ENCODE results near the gene SLCO2B1. TPM values are rescaled to one million over a fixed set of nuclear protein-coding genes. Genes with fewer than 3 reads are reported as not detected.

Gene SLCO2B1
- total RNA-seq, 4 donors from 2014 or later = 51.5 to 151 (median 106) TPM

GRCh38 chr11:75202195-75202594, 51.3 kb downstream of the SLCO2B1 start:
- DNase-seq (ENCODE audit: low spot score) (no peak), ATAC-seq (ENCODE audit: low FRiP score) (no peak)

DNA sequence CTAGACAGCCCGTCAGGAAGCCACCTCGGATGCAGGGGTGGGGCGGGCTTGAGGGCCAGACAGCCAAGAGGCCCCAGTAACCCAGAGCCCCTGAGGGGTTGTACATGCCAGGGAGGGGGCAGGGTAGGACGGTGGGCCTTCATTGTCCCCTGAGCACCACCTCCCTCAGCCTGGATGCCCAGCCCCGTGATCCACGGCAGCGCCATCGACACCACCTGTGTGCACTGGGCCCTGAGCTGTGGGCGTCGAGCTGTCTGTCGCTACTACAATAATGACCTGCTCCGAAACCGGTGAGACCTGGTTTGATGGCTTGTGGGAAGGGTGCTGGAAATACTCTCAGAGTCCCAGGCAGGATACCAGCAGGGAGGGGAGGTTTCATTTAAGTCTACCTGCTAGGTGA, 52.2 kb downstream of the SLCO2B1 start:
- TF ChIP-seq CTCF (IDR thresholded peaks at IDR 0.05) = no peak
- DNase-seq (ENCODE audit: low spot score) (no peak), ATAC-seq (ENCODE audit: low FRiP score) (no peak)

More at GRCh38 chr11:75202195-75202594, 51.3 kb downstream of the SLCO2B1 start:
- TF ChIP-seq CTCF (IDR thresholded peaks at IDR 0.05) = no peak

DNA sequence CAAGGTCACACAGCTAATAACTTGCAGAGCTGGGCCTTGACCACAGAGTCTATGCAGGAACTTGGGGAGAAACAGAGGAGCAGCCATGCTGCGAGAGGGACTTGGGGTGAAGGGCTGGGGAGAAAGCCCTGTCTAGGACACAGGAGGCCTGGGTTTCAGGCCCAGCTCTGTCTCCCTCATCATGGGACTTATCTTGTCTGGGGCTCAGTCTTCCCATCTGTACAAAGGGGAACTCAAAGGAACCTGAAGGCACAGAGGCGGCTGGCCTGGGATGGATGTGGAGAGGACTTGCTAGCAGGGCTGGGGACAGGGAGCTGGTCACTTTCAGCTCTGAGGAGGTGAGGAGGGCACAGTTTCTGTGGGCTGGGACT, 52.7 kb downstream of the SLCO2B1 start:
- no peak for DNase-seq (ENCODE audit: low spot score)
- ATAC-seq (ENCODE audit: low FRiP score) = no peak
- TF ChIP-seq CTCF (IDR thresholded peaks at IDR 0.05) = no peak

GRCh38 chr11:75204012-75204674, 53.2 kb downstream of the SLCO2B1 start:
- DNase-seq (ENCODE audit: low spot score) = no peak
- TF ChIP-seq CTCF (IDR thresholded peaks at IDR 0.05) = no peak
- ATAC-seq (ENCODE audit: low FRiP score) = no peak

- TF ChIP-seq CTCF (IDR thresholded peaks at IDR 0.05) = peak in 1 of 3 donors; percentile 36
- peak; percentile 97 for DNase-seq (ENCODE audit: low spot score)
- ATAC-seq (ENCODE audit: low FRiP score) = peak; percentile 91
Observed at GRCh38 chr11:75204685-75205563, 54.0 kb downstream of the SLCO2B1 start.

- ATAC-seq (ENCODE audit: low FRiP score) (no peak), DNase-seq (ENCODE audit: low spot score) (no peak)
- no peak for TF ChIP-seq CTCF (IDR thresholded peaks at IDR 0.05)
Observed at GRCh38 chr11:75205564-75206020, 54.7 kb downstream of the SLCO2B1 start.
